Stimulated activated CD8-positive, alpha-beta memory T cell treated with anti-CD3 and anti-CD28 coated beads, Interleukin-7, amount 100 ng/mL, for 24 hours (primary cell): ENCODE data around the gene KCNAB2.

Experiments
- DNase-seq: peaks from one replicate; pipeline ENCODE4 v3.0.0-alpha.2; 2020; ENCODE audit warnings: low read depth

KCNAB2 gene

DNA sequence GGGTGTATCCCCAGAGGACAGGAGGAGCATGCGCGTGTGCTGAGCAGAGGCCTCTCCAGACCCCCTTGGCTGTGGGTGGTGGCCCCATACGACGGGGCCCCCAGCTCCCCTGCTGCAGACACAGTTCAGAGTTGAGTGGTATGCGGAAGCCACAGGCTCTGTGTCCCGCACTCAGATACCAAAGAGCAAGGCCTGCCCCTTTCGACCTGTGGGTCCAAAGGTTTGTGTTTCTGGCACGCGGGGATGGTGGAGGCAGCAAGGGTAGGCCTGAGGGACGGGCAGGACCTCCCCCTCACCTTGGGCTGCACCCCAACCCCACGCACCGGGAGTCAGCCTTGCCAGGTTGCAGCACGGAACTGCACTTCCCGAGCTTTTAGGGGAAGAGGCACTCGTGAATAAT lies at the start of gene KCNAB2:
KCNAB2 (plus strand) TSS at position 328 of the 400 bp plus-strand sequence. CDS start 5,649 bp downstream, outside the sequence.
- DNase-seq = no peak

DNA sequence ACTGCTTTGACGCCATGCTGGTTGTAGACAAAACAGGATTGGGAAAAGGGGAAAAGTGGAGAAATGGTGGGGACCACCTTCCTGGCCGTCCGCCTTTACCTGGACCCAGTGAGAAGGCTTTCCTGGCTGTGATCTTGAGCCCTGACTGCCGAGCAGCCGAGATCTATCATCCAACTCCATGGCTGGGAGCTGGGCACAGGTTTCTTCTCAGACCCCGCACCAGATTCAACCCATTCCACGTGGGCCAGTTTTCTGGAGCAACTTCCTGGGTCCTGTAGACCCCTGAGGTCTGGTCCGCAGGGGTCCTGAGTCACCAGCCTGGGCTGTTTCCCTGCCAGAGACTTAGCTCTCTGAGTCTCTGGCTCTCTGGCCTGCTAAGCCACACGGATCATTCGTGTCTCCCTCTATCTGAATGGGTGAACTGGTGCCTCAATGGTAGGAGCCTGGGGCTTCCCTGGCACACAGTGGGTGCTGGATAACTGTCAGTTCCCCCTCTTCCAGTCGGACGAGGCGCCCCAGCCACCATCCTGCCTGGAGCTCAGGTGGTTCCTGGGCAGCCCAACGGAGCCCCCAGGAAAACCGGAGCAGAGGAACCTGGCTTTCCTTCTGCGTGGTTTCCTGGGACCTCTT lies 48.9 kb upstream of the KCNAB2 start:
- no peak for DNase-seq

DNA sequence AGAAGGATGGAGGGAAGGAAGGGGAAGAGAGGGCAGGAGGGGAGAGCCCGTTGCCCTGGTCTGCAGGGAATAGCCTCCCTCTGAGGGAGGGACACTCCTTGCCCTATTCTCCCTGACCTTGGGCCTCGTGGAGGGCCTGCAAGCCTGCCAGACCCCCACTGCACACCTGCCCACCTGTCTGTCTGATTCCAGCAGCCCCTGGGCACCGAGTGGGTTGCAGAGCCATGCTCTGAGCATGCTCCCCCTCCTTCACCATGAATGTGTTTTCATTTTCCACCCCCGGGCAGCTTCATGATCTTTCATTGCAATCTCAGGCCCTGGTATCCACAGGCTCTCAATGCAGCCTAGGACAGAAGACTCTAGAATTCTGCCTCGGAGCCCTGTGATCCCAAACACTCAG lies 48.4 kb upstream of the KCNAB2 start:
- no peak for DNase-seq

GRCh38 chr1:5998051-5998905 lies 47.4 kb upstream of the KCNAB2 start:
- no peak for DNase-seq

DNA sequence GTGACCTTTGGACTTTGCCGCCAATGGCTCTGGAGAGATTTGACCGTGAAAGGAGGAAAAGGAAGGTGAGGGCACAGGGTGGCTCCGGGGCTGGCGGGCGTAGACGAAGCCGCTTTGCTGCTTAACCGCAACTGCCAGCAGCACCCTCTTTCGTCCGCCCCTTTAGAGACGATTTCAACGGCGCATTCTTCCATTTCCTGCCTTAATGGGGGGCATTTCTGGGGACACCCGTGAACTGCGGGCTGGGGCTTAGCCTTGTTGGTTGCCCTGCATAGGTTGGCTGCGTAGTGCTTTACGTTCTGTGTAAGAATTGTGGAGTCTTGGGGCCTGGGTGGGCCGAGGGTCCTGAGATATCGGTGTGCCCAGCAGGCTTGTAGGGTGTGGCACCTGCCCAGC lies 46.8 kb upstream of the KCNAB2 start:
- DNase-seq = no peak

DNA sequence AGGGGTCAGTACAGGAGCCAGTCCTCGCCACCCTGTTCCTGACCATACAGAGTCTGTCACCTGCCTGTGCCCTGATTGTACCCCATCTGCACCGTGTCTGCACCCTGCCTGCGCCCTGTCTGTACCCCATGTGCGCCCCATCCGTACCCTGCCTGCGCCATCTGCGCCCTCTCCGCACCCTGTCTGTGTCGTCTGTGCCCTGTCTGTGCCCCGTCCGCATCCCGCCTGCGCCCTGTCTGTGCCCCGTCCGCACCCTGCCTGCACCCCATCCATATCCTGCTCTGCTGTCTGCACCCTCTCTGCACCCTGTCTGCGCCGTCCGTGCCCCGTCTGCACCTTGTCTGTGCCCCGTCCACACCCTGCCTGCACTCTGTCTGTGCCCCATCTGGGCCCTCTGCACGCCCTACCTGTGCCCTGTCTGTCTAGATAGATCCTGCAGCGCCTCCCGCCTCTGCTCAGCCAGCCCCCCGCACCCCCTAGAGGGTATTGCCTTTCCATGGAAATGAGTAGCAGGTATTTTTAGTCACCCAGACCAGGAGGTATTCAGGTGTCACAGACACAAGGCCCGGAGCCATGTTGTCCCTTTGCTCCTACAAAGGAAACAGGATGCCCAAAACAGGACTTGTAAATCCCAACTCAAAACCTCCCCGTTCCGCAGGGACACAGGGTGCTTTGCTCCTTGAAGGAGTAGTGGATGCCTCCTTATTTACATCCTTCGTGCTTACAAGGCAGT lies 45.8 kb upstream of the KCNAB2 start:
- no peak for DNase-seq

DNA sequence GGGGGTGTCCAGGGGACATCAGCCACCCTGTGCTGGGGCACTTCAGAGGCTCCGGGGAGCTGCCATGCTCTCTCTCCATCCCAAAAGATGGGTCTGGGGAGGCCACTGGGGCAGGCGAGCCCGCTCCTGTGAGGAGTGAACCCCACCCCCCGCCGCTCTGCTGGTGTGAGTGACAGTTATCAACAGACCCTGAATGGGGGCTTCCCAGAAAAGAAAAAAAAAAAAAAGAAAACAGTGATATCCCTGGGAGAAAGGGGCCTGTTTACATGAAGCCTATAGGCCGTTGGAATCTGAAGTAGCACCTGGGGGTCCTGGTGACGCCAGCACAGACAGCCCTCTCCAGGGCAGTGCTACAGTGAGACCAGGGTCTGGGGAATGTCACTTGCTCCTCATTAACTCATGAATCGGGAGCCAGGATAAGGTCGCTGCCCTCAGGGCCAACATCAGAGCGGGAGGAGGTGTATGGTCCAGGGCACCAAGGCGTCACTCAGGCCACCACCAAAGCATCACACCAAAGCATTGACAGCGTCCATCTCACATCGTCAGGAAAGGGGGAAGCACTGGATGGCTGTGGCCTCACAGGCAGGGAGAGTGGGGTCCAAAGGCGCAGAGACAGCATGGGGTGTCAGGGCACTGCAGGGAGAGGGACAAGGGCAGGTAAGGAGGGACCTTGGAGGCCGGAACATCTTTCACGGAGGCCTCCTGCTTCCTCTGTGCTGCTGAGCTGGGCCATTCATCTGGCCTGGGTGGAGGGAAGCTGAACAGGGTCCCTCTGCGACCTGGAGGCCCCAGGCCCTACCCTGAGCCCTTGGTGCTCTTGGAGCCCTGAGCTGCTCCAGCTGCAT lies 45.0 kb upstream of the KCNAB2 start:
- no peak for DNase-seq

GRCh38 chr1:6001992-6002576 lies 43.6 kb upstream of the KCNAB2 start:
- DNase-seq = no peak

GRCh38 chr1:6002714-6003501 lies 42.8 kb upstream of the KCNAB2 start:
- no peak for DNase-seq

- DNase-seq = no peak
Observed at GRCh38 chr1:6003568-6004411, 41.9 kb upstream of the KCNAB2 start.

- DNase-seq = no peak
Observed at GRCh38 chr1:6004412-6005123, 41.1 kb upstream of the KCNAB2 start.

- no peak for DNase-seq
Observed at GRCh38 chr1:6005276-6005917, 40.3 kb upstream of the KCNAB2 start.

- DNase-seq = no peak
Observed at GRCh38 chr1:6006882-6007281, 38.8 kb upstream of the KCNAB2 start.

DNA sequence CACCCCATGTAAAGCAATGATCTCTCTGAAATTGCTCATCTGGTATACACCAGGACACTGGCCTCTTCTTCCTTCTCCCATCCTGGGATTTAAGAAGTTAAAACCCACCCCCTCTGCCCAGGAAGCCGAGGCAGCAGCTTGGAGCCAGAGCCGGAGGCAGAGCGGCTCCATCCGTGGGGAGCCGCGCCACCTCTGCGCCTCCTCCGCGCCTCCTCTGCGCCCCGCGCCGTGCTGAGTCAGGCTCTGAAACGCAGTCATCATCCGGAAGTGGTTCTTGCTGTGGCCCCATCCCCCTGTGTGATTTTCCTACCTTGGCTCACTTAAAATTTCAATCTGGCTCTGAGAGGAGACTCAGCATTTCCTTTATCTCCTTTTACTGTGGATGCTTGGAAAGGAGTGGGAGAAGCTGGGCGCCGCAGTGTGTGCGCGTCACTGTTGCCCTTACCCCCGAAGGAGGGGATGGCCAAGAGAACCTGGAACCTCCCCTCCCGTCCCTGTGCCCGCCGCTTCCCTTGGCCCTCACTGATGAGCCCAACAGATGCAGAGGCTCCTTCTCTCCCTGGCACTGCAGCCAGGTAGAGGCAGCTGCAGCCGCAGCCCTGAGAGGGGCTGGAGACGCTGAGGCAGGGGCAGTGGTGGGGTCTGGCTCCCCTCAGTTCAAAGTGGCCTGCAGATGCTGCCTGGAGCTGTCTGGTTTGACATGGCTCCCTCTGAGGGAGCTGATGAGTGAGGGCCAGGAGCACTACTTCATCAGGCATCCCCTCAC lies 38.2 kb upstream of the KCNAB2 start:
- no peak for DNase-seq

- no peak for DNase-seq
Observed at GRCh38 chr1:6008084-6008415, 37.6 kb upstream of the KCNAB2 start.

DNA sequence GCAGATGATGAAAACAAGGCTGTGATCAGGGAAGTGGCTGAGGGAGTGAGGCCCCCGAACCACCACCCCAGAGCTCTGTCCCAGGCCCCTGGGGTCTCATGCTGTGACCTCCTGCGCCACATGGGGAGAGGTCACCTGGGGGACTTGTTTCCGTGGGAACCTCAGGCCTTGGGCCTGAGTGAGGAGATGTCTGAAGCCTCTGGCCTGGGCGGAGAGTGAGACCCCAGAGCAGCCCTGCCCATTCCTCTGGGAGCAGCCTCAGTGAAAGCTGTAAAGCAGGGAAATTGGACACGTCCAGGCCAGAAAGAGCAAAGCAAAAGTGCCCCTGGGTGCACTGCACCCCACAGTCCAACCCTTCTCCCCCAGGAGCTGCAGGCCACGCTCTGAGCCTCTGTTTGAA lies 37.0 kb upstream of the KCNAB2 start:
- no peak for DNase-seq

GRCh38 chr1:6009120-6010040 lies 36.3 kb upstream of the KCNAB2 start:
- DNase-seq = no peak
